HG03039 (cell line): Measurements from ENCODE around the gene CNTNAP1.
"Not testable (repeated sequence)": the region's sequence is repeated elsewhere in the genome, so short reads cannot be mapped to it uniquely, and the experiment has no call there.

Experiments
- ATAC-seq: cut with Tn5 transposase; IDR thresholded peaks from one replicate; pipeline ENCODE4 v1.9.1; 2021; ENCODE audit warnings: mild to moderate bottlenecking, moderate library complexity; ENCODE audit not compliant: unreplicated experiment

CNTNAP1 gene

GRCh38 chr17:42681976-42682721, at the start of gene CNTNAP1:
TSS of gene CNTNAP1 (plus strand) at chr17:42682531. CDS start at chr17:42682830, 299 bp downstream.
- no peak for ATAC-seq

GRCh38 chr17:42632949-42633444, 49.3 kb upstream of the CNTNAP1 start:
- no peak for ATAC-seq

GRCh38 chr17:42639525-42640113, 42.7 kb upstream of the CNTNAP1 start:
- no peak for ATAC-seq

- no peak for ATAC-seq
Measured at GRCh38 chr17:42640121-42640520, 42.2 kb upstream of the CNTNAP1 start.

DNA sequence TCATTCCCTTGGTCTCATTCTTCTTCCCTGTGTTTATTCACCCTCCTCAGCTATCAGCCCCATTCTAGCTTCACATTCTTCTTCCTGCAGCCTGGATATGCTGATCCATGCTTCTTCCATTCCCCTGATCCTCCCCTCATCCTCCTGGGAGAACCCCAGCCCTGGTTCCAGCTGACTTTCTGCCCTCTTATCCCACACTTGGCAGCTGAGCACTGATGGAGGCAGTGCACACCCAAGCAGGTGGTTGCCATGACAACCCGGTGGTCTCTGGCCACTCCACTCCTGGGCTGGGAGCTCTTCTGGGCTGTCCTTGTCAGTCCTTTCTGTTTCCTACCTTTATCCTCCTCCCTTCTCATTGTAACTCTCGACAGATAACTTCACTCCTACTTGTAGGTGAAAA, 40.0 kb upstream of the CNTNAP1 start:
- no peak for ATAC-seq

- no peak for ATAC-seq
Measured at GRCh38 chr17:42647778-42648177, 34.6 kb upstream of the CNTNAP1 start.

DNA sequence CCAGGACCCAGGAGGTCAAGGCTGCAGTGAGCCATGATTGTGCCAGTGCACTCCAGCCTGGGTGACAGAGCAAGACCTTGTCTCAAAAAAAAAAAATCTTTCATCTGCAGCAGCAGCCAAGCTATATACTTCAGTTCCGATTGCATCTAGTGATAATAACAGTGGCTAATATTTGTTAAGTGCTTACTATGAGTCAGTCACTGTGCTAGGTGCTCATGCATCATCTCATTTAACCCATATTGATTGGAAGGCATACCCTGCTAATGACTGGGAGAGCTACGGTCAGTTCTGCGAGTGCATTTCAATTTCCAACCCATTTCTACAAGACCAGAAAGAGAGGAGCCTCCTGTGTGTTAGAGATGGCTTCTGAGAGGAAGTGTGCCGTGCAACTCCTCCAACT, 30.9 kb upstream of the CNTNAP1 start:
- no peak for ATAC-seq

DNA sequence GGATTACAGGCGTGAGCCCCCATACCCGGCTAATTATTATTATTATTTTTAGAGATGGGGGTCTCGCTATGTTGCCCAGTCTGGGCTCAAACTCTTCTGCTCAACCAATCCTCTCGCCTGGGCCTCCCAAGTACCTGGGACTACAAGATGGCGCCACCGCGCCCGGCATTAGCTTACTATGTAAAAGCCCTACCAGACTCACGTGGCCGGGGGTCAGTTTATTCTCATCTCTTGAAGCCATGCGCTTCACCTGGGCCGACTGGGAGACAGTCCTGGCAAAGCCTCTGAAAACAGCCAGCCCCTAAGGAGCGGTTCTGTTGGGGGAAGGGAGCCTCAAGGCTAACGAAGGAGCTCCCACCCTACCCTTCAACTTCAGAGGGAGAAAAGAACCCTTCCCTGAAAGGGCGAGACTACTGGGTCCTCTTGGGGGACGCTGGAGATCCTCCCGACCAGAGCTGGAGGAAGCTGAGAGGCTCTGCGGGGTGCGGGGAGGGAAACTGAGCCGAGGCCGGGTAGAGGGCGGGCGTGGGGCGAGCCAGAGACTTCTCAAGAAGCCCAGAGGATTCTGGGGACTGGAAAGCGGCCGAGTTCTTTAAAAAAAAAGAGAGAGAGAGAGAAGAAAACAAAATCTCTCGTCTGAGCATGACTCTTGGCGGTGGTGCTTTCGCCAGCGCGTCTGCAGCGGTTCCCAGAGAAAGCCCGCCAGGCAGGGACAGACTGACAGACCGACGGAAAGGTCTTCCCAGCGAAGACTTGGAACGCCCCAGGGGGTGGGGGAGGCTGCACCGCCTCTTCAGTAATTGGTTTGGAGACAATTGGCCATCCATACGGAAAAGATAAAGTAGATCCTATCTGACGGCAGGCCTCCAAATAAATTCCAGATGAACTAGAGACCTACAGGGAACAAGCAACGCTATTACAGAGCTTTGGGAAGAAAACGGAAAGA, 28.9 kb upstream of the CNTNAP1 start:
- ATAC-seq = no peak

DNA sequence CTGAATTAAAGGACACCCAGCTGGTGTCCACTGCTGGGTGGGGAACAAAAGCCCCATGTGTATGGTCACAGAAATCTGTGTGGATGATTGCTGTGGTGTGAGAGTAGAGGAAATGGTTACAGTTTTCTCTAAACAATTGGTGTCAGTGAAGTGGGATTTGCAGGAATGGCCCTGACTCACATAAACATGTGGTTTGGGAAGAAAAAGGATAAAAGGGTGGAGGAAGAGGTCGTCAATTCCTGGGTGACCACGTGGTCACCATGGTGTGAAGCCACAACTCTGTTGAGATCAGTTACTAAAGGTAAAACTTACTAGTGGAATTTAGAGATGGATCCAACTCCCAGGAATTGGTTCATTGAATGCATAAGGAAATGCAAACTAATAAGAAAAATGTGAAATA, 26.8 kb upstream of the CNTNAP1 start:
- no peak for ATAC-seq

DNA sequence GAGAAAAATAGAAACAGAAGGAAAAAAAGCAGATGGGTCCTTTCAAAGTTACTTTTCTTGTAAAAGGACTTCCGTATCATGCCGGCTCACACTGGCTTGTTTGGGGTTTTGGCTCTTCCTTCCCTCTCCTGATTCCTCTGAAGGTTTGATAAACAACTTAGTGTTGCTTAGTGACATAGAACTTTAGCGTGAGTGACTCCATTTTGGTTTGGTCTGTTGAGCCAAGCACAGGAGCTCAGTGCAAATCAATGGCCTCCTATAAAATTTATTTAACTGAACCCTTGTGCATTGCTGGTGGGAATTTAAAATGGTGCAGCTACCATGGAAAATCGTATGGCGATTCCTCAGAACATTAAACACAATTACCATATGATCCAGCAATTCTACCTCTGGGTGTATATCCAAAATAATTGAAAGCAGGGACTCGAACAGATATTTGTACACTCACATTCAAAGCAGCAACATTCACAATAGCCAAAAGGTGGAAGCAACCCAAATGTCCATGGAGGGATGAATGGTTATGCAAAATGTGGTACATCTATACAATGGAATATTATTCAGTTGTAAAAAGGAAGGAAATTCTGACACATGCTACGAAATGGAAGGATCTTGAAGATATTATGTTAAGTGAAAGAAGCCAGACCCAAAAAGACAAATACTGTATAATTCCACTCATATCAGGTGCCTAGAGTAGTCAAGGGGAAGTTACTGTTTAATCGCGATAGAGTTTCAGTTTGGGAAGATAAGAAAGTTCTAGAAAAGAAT, 24.3 kb upstream of the CNTNAP1 start:
- no peak for ATAC-seq

- no peak for ATAC-seq
Measured at GRCh38 chr17:42659079-42659931, 23.0 kb upstream of the CNTNAP1 start, which contains the start of gene TUBG2. TSS of gene TUBG2 (plus strand) at chr17:42659284. CDS start at chr17:42659504, 220 bp downstream.

- ATAC-seq = not testable (repeated sequence)
Measured at GRCh38 chr17:42659932-42660274, 22.4 kb upstream of the CNTNAP1 start.

GRCh38 chr17:42660692-42661345, 21.5 kb upstream of the CNTNAP1 start:
- no peak for ATAC-seq

DNA sequence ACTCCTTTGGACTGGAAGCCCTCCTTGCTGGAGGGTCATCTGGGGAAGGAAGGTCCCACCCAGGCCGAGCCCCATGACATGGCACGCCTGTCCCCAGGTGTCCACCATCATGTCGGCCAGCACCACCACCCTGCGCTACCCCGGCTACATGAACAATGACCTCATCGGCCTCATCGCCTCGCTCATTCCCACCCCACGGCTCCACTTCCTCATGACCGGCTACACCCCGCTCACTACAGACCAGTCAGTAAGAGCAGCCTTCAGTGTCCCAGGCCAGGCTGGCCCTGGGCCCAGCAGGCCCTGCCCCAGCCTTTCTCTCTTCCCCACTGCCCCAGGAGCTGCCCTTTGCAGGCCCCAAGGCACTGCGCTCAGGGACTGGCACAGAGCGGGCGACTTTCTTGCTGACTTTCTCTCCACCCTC, 16.7 kb upstream of the CNTNAP1 start:
- no peak for ATAC-seq

DNA sequence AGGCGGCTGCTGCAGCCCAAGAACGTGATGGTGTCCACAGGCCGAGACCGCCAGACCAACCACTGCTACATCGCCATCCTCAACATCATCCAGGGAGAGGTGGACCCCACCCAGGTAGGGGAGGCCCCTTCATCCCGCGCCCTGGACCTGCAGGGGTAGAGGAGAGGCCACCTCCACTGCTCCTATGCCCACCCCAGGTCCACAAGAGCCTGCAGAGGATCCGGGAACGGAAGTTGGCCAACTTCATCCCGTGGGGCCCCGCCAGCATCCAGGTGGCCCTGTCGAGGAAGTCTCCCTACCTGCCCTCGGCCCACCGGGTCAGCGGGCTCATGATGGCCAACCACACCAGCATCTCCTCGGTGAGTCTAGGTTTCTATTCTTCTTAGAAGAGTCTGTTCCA, 16.2 kb upstream of the CNTNAP1 start:
- ATAC-seq = not testable (repeated sequence)

DNA sequence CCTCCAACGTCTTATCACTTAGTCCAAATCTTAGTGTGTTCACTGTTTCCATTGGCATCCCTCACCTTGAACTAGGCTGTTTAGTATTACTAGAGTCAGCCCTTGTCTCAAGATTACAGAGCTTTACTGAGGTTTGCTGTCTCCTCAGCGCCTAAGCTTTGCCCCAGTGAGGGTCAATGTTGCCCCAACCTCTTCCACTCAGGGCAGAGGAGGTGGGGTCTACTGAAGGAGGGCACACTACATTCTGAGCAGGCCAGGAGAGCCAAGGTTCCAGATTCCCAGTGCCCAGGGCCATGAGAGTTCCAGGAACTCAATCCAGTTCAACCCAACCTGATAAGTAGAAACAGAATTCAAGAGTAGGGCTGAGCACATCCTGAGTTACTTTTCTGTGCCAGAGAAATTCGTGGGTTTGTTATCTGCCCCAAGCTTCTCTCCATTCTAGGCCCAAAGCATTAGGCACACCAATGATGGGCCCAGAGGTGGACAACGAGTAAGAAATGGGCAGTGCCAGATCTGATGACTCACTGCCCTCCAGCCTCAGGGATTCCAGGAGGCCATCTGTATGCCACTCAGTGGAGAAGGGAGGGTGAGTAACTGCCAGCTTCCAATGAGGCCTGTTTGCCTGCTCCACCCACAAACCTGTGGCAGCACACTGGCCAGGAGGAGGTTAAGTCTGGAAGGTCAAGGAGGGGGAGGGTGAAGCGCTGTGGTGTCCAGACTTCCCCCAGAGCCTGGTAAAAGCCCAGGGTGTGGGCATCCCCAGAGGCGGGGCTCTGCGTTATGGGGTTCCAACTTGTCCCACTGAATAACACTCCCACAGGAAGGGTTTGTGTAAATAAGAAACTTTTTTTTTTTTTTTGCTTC, 15.0 kb upstream of the CNTNAP1 start:
- no peak for ATAC-seq

- no peak for ATAC-seq
Measured at GRCh38 chr17:42669705-42669976, 12.7 kb upstream of the CNTNAP1 start.

DNA sequence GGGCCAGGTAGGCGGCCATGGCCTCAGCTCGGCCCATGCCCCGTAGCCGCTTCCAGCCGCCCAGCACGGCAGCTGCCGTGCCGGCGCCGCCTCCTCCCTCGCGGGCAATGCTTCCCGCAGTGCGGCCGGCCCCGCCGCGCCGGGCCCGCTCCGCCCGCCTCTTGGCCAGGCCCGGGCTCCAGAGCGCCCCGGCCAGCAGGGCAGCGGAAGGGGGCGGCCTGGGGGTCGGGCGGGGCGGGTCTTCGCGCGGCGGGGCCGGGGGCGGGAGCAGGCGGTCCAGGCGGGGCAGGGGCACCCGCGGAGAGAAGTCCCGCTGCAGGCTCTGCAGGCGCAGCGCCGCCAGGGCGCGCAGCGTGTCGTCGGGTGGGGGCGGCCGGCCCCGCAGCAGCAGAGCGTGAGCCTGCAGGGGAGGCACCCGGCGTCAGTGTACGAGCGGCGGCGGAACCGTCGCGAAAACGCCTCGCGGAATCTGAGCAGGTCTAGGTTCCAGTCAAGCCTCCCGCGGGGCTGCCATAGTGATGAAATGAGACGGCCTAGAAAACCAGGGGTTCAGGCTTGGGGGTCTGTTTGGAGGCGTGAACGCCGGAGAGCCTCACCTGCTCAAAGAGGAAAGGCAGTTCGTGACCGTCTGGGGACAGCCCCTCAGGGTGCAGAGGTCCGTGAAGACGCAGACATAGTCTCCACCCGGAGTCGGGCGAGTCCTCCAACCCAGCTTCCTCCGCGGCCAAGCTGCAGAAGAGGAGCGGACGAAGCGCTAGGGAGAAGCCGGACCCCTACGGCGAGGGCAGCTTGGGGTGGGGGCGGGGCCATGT, 12.1 kb upstream of the CNTNAP1 start:
- ATAC-seq = no peak
